Skeletal muscle satellite cell (primary cell): ENCODE measurements around the gene SALL1.

Experiments
- H3K27me3 ChIP-seq: 2 replicates; pipeline ENCODE4 v1.7.0; 2013; ENCODE audit warnings: low read length; ENCODE audit not compliant: control insufficient read depth, insufficient read depth
- H3K36me3 ChIP-seq: 2 replicates; pipeline ENCODE4 v1.7.0; 2013; ENCODE audit warnings: mild to moderate bottlenecking, control low read depth, low read length; ENCODE audit not compliant: insufficient read depth
- H3K4me1 ChIP-seq: 2 replicates; pipeline ENCODE4 v1.7.0; 2013; ENCODE audit warnings: low read length; ENCODE audit not compliant: control insufficient read depth, insufficient read depth
- H3K4me2 ChIP-seq: 2 replicates; pipeline ENCODE4 v1.7.0; 2013; ENCODE audit warnings: mild to moderate bottlenecking, low read length
- H3K4me3 ChIP-seq: 2 replicates; pipeline ENCODE4 v1.7.0; 2013; ENCODE audit warnings: low read length
- H3K9ac ChIP-seq: 2 replicates; pipeline ENCODE4 v1.7.0; 2013; ENCODE audit warnings: mild to moderate bottlenecking, low read depth, low read length, moderate library complexity
- H3K9me3 ChIP-seq: replicated peaks from 2 replicates; pipeline ENCODE4 v1.7.0; 2013; ENCODE audit warnings: mild to moderate bottlenecking, control low read depth, low read length

SALL1 gene

DNA sequence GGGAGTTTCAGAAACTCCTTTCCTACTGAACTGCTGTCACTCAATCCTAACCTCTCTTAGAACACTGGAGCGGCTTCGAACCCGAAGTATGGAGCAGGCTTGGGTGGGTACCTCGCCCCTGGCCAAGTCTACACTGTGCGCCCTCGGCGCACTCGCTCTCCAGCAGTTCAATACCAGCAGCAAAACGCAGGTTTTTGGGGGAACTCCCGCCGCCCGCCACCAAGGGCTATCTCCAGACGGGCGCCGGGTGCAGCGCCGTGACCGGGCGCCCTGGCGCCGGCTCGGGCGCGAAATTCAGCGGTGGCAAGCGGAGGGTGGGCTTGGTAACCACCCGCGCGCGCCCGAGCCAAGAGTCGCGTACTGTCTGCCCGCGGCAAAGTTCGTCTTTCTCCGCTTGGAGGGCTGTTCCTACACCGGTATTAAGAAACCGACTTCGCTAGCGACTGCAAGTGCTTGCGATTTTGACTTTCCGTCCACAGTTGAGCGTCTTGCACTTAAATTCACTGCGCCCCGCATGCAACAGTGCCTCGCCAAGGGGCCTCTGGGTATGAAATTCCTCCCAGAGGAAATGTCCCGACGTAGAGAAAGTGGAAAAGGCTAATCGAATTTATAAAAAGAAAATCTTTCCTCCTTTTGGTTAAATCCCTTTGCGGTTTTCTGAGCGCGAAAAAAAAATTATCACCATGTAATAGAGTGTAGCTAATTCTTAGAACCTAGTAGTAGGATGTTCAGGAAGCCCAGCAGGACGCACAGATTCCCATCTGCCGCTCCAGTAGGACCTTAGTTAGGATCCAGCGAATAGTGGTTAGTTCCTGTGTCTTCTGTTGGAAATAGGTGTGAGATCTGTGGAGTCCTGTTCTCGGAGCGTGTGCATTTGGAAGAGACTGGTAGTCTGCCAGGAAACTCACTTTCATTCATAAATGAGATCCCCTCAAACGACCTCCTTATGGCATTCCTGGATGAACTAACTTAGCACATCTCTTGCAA is 5.0 kb upstream of the SALL1 start:
- H3K4me3 ChIP-seq, result no peak overlapping the region
- H3K36me3 ChIP-seq, result no peaks in the 10 kb centered on the region
- no peak overlapping the region for H3K9ac ChIP-seq
- H3K4me1 ChIP-seq, result no peaks in the 10 kb centered on the region
- no peak overlapping the region for H3K4me2 ChIP-seq
- peaks cover 50% of the 10 kb centered on the region for H3K27me3 ChIP-seq
- peaks cover 3% of the 10 kb centered on the region for H3K9me3 ChIP-seq

DNA sequence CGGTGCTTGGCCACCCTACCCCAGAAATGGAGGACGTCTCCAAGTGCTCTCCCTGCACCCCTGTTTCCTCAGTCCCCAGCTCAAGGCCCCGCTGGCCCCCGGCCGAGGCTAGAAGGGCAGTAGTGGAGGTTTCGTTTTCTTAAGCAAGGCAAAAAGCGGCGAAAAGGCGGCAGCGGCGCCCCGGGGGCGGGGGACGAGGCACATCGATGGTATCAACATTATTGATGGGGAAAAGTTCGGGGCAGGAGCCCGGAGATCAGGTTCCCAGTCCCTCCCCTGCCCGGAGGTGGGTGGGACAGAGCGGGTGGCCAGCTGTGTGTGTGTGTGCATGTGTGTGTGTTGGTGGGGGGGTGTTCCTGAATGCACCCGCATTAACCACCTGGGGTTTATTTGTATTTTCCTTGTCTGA is 4.1 kb upstream of the SALL1 start:
- Histone ChIP-seq H3K4me3 (no peak overlapping the region), H3K4me2 (peak overlapping the region; percentile 54), H3K36me3 (no peaks in the 10 kb centered on the region), H3K27me3 (peaks cover 59% of the 10 kb centered on the region), H3K9ac (no peak overlapping the region), H3K9me3 (peaks cover 3% of the 10 kb centered on the region), H3K4me1 (no peaks in the 10 kb centered on the region)

DNA sequence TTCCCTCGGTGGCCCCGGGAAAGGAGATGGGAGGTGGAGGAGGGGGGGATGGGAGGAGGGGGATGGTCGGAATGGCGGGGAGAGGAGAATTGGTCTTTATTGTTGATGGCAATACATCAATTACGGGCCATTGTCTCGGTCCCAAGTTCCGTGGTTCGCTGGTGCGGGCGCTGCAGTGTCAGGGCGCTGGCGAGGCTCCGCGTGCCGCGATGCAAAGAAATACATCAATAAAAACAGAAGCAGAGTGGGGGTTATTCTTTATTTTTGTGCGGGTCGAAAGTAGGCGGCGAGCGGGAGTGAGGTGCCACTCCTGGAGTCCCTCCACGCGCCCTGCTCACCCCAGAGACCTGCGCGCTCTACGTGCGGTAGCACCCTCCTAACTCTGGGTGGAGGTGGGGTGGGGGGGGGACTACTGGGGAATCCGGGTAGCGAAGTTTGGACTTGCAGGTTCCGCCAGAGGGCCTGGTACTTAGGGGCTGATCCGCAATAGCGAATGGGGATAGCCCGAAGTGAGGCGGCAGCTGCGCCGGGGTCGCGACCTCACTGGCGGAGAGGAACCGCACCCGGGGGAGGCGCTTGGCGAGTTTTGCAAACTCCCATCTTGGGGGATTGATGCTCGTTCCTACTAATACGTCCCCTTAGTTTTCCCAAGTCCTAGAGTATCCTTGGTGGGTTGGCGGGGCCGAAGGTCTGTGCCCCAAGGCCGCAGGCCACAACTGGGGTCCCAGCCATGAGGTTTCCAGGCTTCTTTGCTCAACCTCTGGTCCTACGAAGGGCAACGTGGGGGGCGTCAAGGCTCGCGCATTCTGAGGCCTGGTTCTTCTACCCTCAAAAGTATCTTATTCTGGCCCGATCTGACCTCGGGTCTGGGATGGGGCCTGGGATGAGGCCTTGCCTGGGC is 3.5 kb upstream of the SALL1 start:
- no peak overlapping the region for H3K9ac ChIP-seq
- H3K36me3 ChIP-seq, result no peaks in the 10 kb centered on the region
- no peaks in the 10 kb centered on the region for H3K4me1 ChIP-seq
- peaks cover 66% of the 10 kb centered on the region for H3K27me3 ChIP-seq
- H3K4me2 ChIP-seq, result peak overlapping the region; percentile 54
- peaks cover 3% of the 10 kb centered on the region for H3K9me3 ChIP-seq
- no peak overlapping the region for H3K4me3 ChIP-seq

DNA sequence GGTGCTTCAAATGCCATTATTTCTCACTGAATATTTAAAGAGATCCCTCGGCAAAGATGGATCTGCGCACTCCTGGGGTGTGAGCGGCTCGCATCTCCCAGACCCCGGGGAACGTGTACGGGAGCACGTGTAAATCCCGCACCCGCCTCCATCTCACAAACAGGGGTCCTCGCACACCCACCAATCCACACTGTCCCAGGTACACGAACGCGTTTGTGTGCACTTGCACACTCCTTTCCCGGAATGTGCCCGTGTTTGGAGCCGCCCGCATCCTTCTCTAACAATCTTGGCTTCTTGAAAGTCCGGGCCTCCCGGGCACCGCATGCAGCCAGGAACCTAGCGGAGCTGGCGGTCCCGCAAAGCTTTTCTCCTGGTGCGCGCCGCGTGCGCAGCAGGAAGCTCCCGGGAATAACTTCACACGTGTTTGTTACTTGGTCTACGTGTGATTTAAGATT is 2.5 kb upstream of the SALL1 start:
- no peaks in the 10 kb centered on the region for H3K36me3 ChIP-seq
- peaks cover 3% of the 10 kb centered on the region for H3K9me3 ChIP-seq
- peaks cover 74% of the 10 kb centered on the region for H3K27me3 ChIP-seq
- no peak overlapping the region for H3K4me2 ChIP-seq
- H3K4me1 ChIP-seq, result no peaks in the 10 kb centered on the region
- H3K9ac ChIP-seq, result no peak overlapping the region
- H3K4me3 ChIP-seq, result no peak overlapping the region

DNA sequence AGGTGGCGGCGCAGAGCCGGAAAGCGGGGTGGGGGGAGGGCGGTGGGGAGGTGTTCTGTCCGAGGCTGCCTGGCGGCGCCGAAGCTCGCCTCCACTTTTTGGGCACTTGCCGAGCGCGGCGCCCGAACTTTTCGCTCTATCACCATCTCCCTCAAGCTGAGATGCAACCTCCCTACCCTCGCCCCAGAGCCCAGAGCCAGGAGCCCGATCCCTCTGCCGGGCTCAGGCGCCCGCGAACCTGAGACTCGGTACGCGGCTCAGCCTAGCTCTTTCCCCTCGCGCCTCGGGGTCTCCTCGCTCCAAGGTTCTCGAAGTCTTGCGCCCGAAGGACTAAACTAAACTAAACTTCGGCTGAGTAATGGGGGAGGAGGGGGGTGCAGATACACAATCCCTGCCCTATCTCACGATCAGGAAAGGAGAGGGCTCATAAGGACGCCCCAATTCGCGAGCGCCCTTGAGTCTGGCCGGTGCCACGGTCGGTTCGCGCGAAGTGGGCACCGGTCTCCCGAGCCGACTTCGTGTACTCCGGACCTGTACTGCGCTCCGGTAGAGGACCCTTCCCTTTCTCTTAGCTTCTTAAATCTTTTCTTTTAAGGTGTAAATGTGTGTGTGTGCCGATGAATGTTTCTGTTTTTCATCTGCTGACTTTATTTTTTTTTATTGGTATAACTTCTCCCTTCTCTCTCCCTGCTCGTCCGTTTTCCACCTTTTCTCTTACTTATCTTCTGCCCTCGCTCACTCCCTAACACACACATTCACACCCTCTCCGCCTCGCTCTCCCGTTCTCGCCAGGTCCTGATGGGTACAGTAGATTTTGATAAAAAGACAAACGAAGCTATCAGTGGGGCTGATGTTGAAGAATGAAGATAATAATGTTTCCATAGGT is 1.9 kb upstream of the SALL1 start:
- H3K36me3 ChIP-seq, result no peaks in the 10 kb centered on the region
- H3K9me3 ChIP-seq, result peaks cover 3% of the 10 kb centered on the region
- H3K4me2 ChIP-seq, result peak overlapping the region; percentile 82
- H3K27me3 ChIP-seq, result peaks cover 75% of the 10 kb centered on the region
- H3K4me3 ChIP-seq, result no peak overlapping the region
- H3K9ac ChIP-seq, result no peak overlapping the region
- H3K4me1 ChIP-seq, result no peaks in the 10 kb centered on the region

DNA sequence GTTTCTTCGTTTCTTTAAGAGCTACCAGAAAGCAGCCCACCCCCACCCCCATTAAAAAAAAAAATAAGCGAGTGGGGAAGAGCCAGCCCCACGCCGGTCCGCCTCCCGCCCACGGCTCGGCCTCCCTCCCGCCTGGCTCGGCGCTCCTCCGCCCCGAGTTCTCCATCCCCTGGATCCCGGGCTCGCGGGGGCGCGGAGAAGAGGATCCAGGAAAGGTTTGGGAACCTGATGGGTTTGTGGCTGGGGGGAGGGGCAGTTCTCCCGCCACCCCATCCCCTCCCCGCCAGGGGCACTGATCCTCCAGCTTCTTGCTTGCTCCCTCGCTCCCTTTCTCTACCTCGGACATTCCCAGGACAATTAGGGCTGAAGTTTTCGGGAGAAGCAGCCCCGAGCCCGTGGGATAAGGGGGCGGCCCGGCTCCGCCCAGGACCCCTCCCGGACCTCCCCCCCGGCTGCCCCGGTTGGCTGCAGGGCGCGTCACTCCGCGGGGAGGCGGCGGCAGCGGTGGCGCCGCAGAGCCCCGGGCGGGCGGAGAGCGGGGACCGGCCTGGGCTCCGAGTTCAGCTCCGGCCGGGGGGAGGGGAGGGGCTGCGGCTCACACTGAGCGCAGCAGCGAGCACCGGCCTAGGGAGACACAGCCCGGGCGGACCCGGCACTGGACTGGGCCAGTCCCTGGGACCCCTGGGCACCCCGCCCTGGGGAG is 1.0 kb upstream of the SALL1 start:
- Histone ChIP-seq H3K27me3 (peaks cover 70% of the 10 kb centered on the region), H3K4me3 (peak overlapping the region; percentile 59)

DNA sequence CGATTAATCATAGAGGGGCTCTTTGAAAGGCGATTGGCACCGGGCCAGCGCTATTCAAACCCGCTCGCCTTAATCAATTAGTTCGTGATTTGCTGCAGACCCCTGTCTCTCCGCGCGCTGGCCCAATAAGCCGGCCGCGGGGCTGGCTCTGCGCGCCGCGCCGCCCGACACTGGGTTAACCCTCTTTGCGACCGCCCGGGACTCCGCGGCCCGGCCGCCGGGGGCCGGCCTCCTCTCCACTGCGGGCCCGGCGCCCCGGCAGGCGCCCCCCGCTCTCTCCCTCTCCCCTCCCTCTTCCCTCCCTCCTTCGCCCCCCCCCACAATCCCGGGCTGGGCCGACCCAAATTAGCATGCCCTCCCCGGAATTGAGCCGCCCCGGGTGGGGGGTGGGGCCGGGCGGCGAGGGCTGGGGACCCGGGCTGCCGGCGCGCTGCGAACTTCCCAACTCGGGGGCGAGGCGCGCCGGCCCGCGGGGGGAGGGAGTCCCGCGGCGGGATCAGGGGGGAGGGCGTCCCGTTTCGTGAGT is 428 bp upstream of the SALL1 start:
- H3K4me1 ChIP-seq, result no peaks in the 10 kb centered on the region
- peaks cover 3% of the 10 kb centered on the region for H3K9me3 ChIP-seq
- peak overlapping the region; percentile 82 for H3K4me2 ChIP-seq
- no peaks in the 10 kb centered on the region for H3K36me3 ChIP-seq
- H3K4me3 ChIP-seq, result peak overlapping the region; percentile 59
- H3K27me3 ChIP-seq, result peaks cover 64% of the 10 kb centered on the region
- H3K9ac ChIP-seq, result no peak overlapping the region

More for the DNA sequence above, 1.0 kb upstream of the SALL1 start:
- H3K4me1 ChIP-seq, result no peaks in the 10 kb centered on the region
- H3K9ac ChIP-seq, result no peak overlapping the region
- H3K36me3 ChIP-seq, result no peaks in the 10 kb centered on the region
- peaks cover 3% of the 10 kb centered on the region for H3K9me3 ChIP-seq
- peak overlapping the region; percentile 82 for H3K4me2 ChIP-seq

GRCh38 chr16:51150165-51150887 is 744 bp downstream of the SALL1 start:
- no peaks in the 10 kb centered on the region for H3K4me1 ChIP-seq
- peak overlapping the region; percentile 59 for H3K4me3 ChIP-seq
- H3K36me3 ChIP-seq, result no peaks in the 10 kb centered on the region
- no peak overlapping the region for H3K9ac ChIP-seq
- peak overlapping the region; percentile 73 for H3K4me2 ChIP-seq
- H3K9me3 ChIP-seq, result peaks cover 3% of the 10 kb centered on the region
- H3K27me3 ChIP-seq, result peaks cover 52% of the 10 kb centered on the region

- H3K4me1 ChIP-seq, result no peaks in the 10 kb centered on the region
- peaks cover 47% of the 10 kb centered on the region for H3K27me3 ChIP-seq
- no peaks in the 10 kb centered on the region for H3K36me3 ChIP-seq
- H3K9ac ChIP-seq, result no peak overlapping the region
- no peak overlapping the region for H3K4me2 ChIP-seq
- peaks cover 2% of the 10 kb centered on the region for H3K9me3 ChIP-seq
- no peak overlapping the region for H3K4me3 ChIP-seq
These were observed 1.3 kb downstream of the SALL1 start for GRCh38 chr16:51149721-51150164.

GRCh38 chr16:51149251-51149661 is 1.8 kb downstream of the SALL1 start:
- Histone ChIP-seq H3K4me1 (no peaks in the 10 kb centered on the region), H3K36me3 (no peaks in the 10 kb centered on the region), H3K4me3 (no peak overlapping the region), H3K4me2 (no peak overlapping the region), H3K9ac (no peak overlapping the region), H3K9me3 (no peaks in the 10 kb centered on the region), H3K27me3 (peaks cover 45% of the 10 kb centered on the region)
